ENCODE measurements around the gene DIS3L2. TPM values are rescaled to one million over a fixed set of nuclear protein-coding genes. Genes with fewer than 3 reads are reported as not detected.

The DIS3L2 gene
- total and polyA plus RNA-seq, 10 donors: 9.1 to 59.8 (median 35.4) TPM

DNA sequence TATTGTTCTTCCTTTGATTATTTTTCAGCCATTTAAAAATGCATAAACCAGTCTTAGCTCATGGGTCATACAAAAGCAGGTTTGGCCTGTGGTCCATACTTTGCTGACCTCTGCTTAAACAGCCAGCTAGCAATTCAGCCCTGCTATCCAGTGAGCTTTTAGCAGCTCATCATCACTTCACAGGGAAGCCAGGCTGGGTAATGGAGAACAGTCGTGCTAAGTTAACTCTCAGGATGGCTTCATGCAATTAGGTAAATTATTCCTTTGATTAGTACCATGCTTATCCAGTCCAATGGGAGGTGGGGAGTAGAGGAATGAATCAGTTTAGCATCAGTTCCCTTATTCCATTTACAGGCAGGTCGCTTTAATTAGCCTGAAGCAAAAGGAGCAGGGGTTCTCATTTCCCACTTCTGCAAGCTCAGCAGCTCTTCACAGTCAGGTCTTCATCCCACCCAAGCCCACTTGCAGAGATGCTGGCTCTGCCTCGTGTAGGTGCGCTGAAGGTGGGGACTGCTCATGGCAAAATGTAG, 307.2 kb downstream of the DIS3L2 start:
- WGBS, 5 donors: 93 to 96% (median 95%) methylated on average over 4 of the region's 4 CpGs
- Histone ChIP-seq H3K36me3 (peaks cover 0 to 75% (median 23%) of the 10 kb centered on the region in 6 donors), H3K4me3 (no peak overlapping the region), H3K27ac (no peak overlapping the region), H3K27me3 (replicated peaks in 1 of 7) (no peaks in the 10 kb centered on the region), H3K4me1 (no peaks in the 10 kb centered on the region), H3K9me3 (no peaks in the 10 kb centered on the region)
- intact Hi-C loops (cut with DNase I; ENCODE audit: low total_unique reads): no loop called here
- DNase-seq: no peak
- TF ChIP-seq, protein P1, sequence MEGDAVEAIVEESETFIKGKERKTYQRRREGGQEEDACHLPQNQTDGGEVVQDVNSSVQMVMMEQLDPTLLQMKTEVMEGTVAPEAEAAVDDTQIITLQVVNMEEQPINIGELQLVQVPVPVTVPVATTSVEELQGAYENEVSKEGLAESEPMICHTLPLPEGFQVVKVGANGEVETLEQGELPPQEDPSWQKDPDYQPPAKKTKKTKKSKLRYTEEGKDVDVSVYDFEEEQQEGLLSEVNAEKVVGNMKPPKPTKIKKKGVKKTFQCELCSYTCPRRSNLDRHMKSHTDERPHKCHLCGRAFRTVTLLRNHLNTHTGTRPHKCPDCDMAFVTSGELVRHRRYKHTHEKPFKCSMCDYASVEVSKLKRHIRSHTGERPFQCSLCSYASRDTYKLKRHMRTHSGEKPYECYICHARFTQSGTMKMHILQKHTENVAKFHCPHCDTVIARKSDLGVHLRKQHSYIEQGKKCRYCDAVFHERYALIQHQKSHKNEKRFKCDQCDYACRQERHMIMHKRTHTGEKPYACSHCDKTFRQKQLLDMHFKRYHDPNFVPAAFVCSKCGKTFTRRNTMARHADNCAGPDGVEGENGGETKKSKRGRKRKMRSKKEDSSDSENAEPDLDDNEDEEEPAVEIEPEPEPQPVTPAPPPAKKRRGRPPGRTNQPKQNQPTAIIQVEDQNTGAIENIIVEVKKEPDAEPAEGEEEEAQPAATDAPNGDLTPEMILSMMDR (IDR thresholded peaks at IDR 0.05 in 8 of 11, conservative IDR thresholded peaks at IDR 0.05 in 3 of 11): no peak
- TF ChIP-seq POLR2AphosphoS5 (IDR thresholded peaks at IDR 0.05) (no peak), POLR2A (IDR thresholded peaks at IDR 0.05) (no peak)

DNA sequence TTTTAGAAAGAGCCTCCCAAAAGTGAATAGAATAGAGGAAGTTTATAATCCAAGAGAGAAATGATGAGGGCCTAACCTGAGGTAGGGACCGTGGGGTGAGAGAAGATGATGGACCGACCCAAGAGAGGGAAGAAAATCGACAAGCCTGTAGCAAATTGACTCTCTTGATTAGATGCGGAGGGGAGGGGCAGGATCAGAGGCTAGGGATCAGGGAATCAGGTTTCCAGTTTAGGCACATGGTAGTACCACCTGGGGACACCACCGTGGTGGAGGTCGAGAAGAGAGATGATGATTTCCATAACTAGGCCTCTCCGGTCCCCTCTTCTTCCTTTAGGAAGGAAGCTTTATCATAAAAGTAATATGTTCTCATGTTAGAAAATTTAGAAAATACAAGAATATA, 308.4 kb downstream of the DIS3L2 start:
- TF ChIP-seq POLR2A (IDR thresholded peaks at IDR 0.05) (no peak), POLR2AphosphoS5 (IDR thresholded peaks at IDR 0.05) (no peak)
- TF ChIP-seq, protein P1 (IDR thresholded peaks at IDR 0.05 in 8 of 11, conservative IDR thresholded peaks at IDR 0.05 in 3 of 11): no peak
- peaks cover 0 to 75% (median 12%) of the 10 kb centered on the region in 6 donors for H3K36me3 ChIP-seq

DNA sequence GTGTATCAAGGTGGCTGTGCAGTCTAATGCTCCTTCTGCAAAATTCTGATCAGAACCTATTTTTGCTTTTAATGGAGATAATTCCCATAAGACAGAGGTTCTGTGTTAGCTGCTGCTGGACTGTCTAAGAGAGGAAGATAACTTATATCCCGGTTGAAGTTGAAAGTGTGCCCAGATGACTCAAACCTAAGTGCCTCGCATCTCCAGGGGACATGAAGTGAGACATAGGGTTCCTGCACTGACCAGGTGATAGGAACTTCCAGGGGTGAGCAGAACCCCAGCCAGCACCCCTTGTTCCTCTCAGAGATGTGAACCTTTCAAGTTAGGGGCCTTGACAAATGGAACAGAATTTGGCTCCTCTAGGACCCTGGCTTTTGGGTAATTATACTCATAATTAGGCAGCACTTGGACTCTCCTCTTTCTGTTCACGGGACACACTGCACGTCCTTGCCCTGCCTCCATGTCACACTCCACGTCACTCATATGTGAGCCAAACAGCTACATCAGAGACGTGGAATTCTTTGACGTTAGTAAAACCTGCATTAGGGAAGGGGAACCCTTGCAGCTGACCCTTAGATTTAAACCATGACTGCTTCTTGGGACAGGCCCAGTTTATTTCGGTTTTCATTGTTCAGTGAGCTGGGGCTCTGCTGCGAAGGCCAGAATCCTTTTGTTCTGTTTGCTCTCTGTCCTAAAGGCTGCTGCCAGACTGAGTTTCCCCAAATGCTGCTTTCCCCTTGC, 312.6 kb downstream of the DIS3L2 start:
- DNase-seq: no peak
- no peak overlapping the region for H3K27ac ChIP-seq
- peaks cover 0 to 87% (median 0%) of the 10 kb centered on the region in 6 donors for H3K36me3 ChIP-seq
- H3K27me3 ChIP-seq (replicated peaks in 1 of 7): no peaks in the 10 kb centered on the region
- no peak overlapping the region for H3K4me3 ChIP-seq
- H3K9me3 ChIP-seq: peaks cover 0 to 10% (median 6%) of the 10 kb centered on the region in 8 donors
- intact Hi-C loops (cut with DNase I; ENCODE audit: low total_unique reads): no loop called here
- WGBS, 5 donors: 91 to 97% (median 94%) methylated on average over 9 of the region's 9 CpGs
- TF ChIP-seq, protein P1 (IDR thresholded peaks at IDR 0.05 in 8 of 11, conservative IDR thresholded peaks at IDR 0.05 in 3 of 11): no peak
- TF ChIP-seq POLR2AphosphoS5 (IDR thresholded peaks at IDR 0.05) (no peak), POLR2A (IDR thresholded peaks at IDR 0.05) (no peak)
- no peaks in the 10 kb centered on the region for H3K4me1 ChIP-seq

More for the DNA sequence above, 308.4 kb downstream of the DIS3L2 start:
- Histone ChIP-seq H3K27ac (no peak overlapping the region), H3K4me3 (no peak overlapping the region), H3K4me1 (no peaks in the 10 kb centered on the region), H3K27me3 (replicated peaks in 1 of 7) (no peaks in the 10 kb centered on the region), H3K9me3 (no peaks in the 10 kb centered on the region)
- 94 to 96% (median 95%) methylated on average over 7 of the region's 7 CpGs for WGBS, 5 donors
- DNase-seq: no peak
- intact Hi-C loops (cut with DNase I; ENCODE audit: low total_unique reads): no loop called here

DNA sequence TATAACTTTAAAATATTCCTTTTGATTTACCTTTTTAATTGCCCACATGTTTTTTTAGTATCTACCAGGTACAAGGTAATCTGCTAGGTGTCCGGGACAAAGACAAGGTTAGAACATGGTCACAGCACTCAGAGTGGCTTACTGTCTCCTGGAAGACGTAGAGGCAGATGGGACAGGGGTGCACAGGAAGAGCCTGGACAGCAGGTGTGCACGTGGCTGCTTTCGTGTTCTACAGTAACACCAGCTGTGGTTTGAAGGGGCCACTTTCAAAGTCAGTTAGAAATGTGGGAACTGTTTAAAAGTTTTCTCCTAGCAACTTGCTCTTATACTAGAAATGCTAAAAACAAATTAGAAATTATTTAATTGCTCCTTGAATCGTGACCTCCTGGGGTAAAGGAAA, 314.2 kb downstream of the DIS3L2 start:
- WGBS, 5 donors: 64 to 73% (median 69%) methylated on average over 5 of the region's 5 CpGs
- intact Hi-C loops (cut with DNase I; ENCODE audit: low total_unique reads): no loop called here
- Histone ChIP-seq H3K27ac (no peak overlapping the region), H3K27me3 (replicated peaks in 1 of 7) (no peaks in the 10 kb centered on the region), H3K36me3 (peaks cover 0 to 95% (median 0%) of the 10 kb centered on the region in 6 donors), H3K4me3 (no peak overlapping the region), H3K9me3 (peaks cover 0 to 14% (median 9%) of the 10 kb centered on the region in 8 donors), H3K4me1 (no peaks in the 10 kb centered on the region)
- no peak for TF ChIP-seq POLR2A (IDR thresholded peaks at IDR 0.05)
- TF ChIP-seq POLR2AphosphoS5 (IDR thresholded peaks at IDR 0.05): no peak
- TF ChIP-seq, protein P1 (IDR thresholded peaks at IDR 0.05 in 8 of 11, conservative IDR thresholded peaks at IDR 0.05 in 3 of 11): no peak
- DNase-seq: no peak
